SU-DHL-6 (cell line): Measurements from ENCODE around the gene CRYBG1.

Experiments
- H2AFZ ChIP-seq: fragments of 200-600 bp; sonication (generic); 2 replicates; pipeline ENCODE4 v1.6.1; 2014; ENCODE audit warnings: low read depth, mild to moderate bottlenecking, moderate library complexity, mixed read lengths, antibody characterized with exemption, low read length; ENCODE audit not compliant: severe bottlenecking
- H3F3A ChIP-seq: fragments of 200-600 bp; shearing (Covaris generic); 2 replicates; pipeline ENCODE4 v1.6.0; 2016; ENCODE audit warnings: antibody characterized with exemption, mild to moderate bottlenecking; ENCODE audit not compliant: insufficient read depth
- H3K27ac ChIP-seq: fragments of 200-600 bp; sonication (generic); 2 replicates; pipeline ENCODE4 v1.5.1; 2016; ENCODE audit warnings: low read depth, mild to moderate bottlenecking, low read length, moderate library complexity, mixed read lengths
- H3K27me3 ChIP-seq: fragments of 200-600 bp; sonication (generic), shearing (Covaris generic); 2 replicates; pipeline ENCODE4 v1.6.0; 2014; ENCODE audit warnings: mild to moderate bottlenecking, low read length
- H3K36me3 ChIP-seq: fragments of 200-600 bp; sonication (generic); 2 replicates; pipeline ENCODE4 v1.6.1; 2014; ENCODE audit warnings: mild to moderate bottlenecking, low read length, mixed read lengths
- H3K4me2 ChIP-seq: fragments of 300-600, 200-600 bp; shearing (Covaris generic), sonication (generic); 2 replicates; pipeline ENCODE4 v1.6.0; 2014; ENCODE audit warnings: low read length, low read depth, mild to moderate bottlenecking; ENCODE audit not compliant: poor library complexity, severe bottlenecking
- H3K4me3 ChIP-seq: fragments of 200-600 bp; sonication (generic); 2 replicates; pipeline ENCODE4 v1.5.1; 2014; ENCODE audit warnings: antibody characterized with exemption, low read length, mild to moderate bottlenecking, mixed read lengths; ENCODE audit not compliant: insufficient read depth, poor library complexity, severe bottlenecking
- H3K79me2 ChIP-seq: fragments of 200-600 bp; sonication (generic); 2 replicates; pipeline ENCODE4 v1.6.1; 2014; ENCODE audit warnings: mild to moderate bottlenecking, low read length, moderate library complexity; ENCODE audit not compliant: insufficient read depth
- H3K9ac ChIP-seq: fragments of 200-600 bp; sonication (generic); 2 replicates; pipeline ENCODE4 v1.7.0; 2014; ENCODE audit warnings: mild to moderate bottlenecking, low read length
- H3K9me2 ChIP-seq: fragments of 200-600 bp; sonication (generic); replicated peaks from 2 replicates; pipeline ENCODE4 v1.6.1; 2014; ENCODE audit warnings: low read length; ENCODE audit not compliant: insufficient read depth
- H3K9me3 ChIP-seq: fragments of 200-600 bp; sonication (generic); 2 replicates; pipeline ENCODE4 v1.6.1; 2014; ENCODE audit warnings: low read length, mixed read lengths; ENCODE audit not compliant: insufficient read depth
- H4K20me1 ChIP-seq: fragments of 200-600 bp; sonication (generic); 2 replicates; pipeline ENCODE4 v1.6.1; 2014; ENCODE audit warnings: low read depth, mild to moderate bottlenecking, antibody characterized with exemption, low read length, moderate library complexity, mixed read lengths
- CTCF ChIP-seq: fragments of 200-600 bp; sonication (generic); IDR thresholded peaks from one replicate; pipeline ENCODE4 v1.5.1; 2017; ENCODE audit warnings: antibody characterized with exemption, mild to moderate bottlenecking, low read length, moderate library complexity; ENCODE audit not compliant: insufficient read depth, poor library complexity, severe bottlenecking
- EZH2phosphoT487 ChIP-seq: fragments of 200-600 bp; sonication (generic), shearing (Covaris generic); conservative IDR thresholded peaks from 2 replicates; pipeline ENCODE4 v1.6.1; 2018; ENCODE audit warnings: mild to moderate bottlenecking, antibody characterized with exemption, low read length, moderate library complexity, mixed read lengths

CRYBG1 gene

GRCh38 chr6:106508277-106508676, 147.8 kb downstream of the CRYBG1 start:
- H3K36me3 ChIP-seq = no peaks in the 10 kb centered on the region
- no peak for TF ChIP-seq CTCF
- no peak for TF ChIP-seq EZH2phosphoT487
- H3K4me2 ChIP-seq = no peak overlapping the region
- peaks cover 8% of the 10 kb centered on the region; the same call in 1 of the 2 replicates for H3K79me2 ChIP-seq
- H3K9me3 ChIP-seq = no peaks in the 10 kb centered on the region
- no peak overlapping the region for H3K27ac ChIP-seq
- H4K20me1 ChIP-seq = no peaks in the 10 kb centered on the region
- no peak overlapping the region for H3K4me3 ChIP-seq
- no peak overlapping the region for H3K9ac ChIP-seq
- no peak overlapping the region for H2AFZ ChIP-seq
- H3F3A ChIP-seq = peaks cover 26% of the 10 kb centered on the region
- H3K9me2 ChIP-seq = no peaks in the 10 kb centered on the region
- H3K27me3 ChIP-seq = no peaks in the 10 kb centered on the region

- Histone ChIP-seq H3K4me3 (no peak overlapping the region), H2AFZ (peak overlapping the region; percentile 73)
These were observed 148.3 kb downstream of the CRYBG1 start for GRCh38 chr6:106508834-106509233.

GRCh38 chr6:106509420-106510089, 149.0 kb downstream of the CRYBG1 start:
- Histone ChIP-seq H3K79me2 (peaks cover 21% of the 10 kb centered on the region), H3K9me2 (no peaks in the 10 kb centered on the region), H3K27me3 (no peaks in the 10 kb centered on the region), H3K36me3 (no peaks in the 10 kb centered on the region), H2AFZ (peak overlapping the region; percentile 73), H3K4me2 (peak overlapping the region; percentile 87), H3K9ac (peak overlapping the region; percentile 93), H4K20me1 (no peaks in the 10 kb centered on the region), H3K27ac (peak overlapping the region; percentile 93), H3F3A (peaks cover 39% of the 10 kb centered on the region), H3K4me3 (peak overlapping the region; percentile 68), H3K9me3 (no peaks in the 10 kb centered on the region)
- TF ChIP-seq EZH2phosphoT487 (no peak), CTCF (no peak)

More at GRCh38 chr6:106508834-106509233, 148.3 kb downstream of the CRYBG1 start:
- Histone ChIP-seq H3K27me3 (no peaks in the 10 kb centered on the region), H3K9me3 (no peaks in the 10 kb centered on the region), H3K36me3 (no peaks in the 10 kb centered on the region), H3K9ac (no peak overlapping the region), H4K20me1 (no peaks in the 10 kb centered on the region), H3K4me2 (peak overlapping the region; percentile 87), H3K79me2 (peaks cover 14% of the 10 kb centered on the region), H3F3A (peaks cover 32% of the 10 kb centered on the region), H3K27ac (no peak overlapping the region), H3K9me2 (no peaks in the 10 kb centered on the region)
- no peak for TF ChIP-seq CTCF
- TF ChIP-seq EZH2phosphoT487 = no peak
